Ecto neural progenitor cell (in vitro differentiated cells): ENCODE results near the gene WFDC1.

Source experiments
- DNase-seq: peaks from one replicate; pipeline ENCODE4 v3.0.0-alpha.2; 2018; ENCODE audit warnings: low spot score

Gene WFDC1

GRCh38 chr16:84302111-84302954, 7.7 kb downstream of the WFDC1 start:
- no peak for DNase-seq

- DNase-seq: no peak
These were observed 8.3 kb downstream of the WFDC1 start for GRCh38 chr16:84303023-84303422.

GRCh38 chr16:84303516-84303915, 8.8 kb downstream of the WFDC1 start:
- no peak for DNase-seq

- DNase-seq: no peak
These were observed 11.9 kb downstream of the WFDC1 start for GRCh38 chr16:84306564-84306963.

GRCh38 chr16:84307209-84307954, 12.7 kb downstream of the WFDC1 start:
- DNase-seq: no peak

GRCh38 chr16:84308120-84308519, 13.4 kb downstream of the WFDC1 start:
- peak; percentile 72 for DNase-seq

GRCh38 chr16:84310642-84311041, 16.0 kb downstream of the WFDC1 start:
- DNase-seq: no peak

GRCh38 chr16:84312783-84313382, 18.2 kb downstream of the WFDC1 start:
- DNase-seq: peak; percentile 67

GRCh38 chr16:84313921-84314320, 19.2 kb downstream of the WFDC1 start:
- DNase-seq: no peak

- no peak for DNase-seq
These were observed 19.7 kb downstream of the WFDC1 start for GRCh38 chr16:84314373-84314772.

- DNase-seq: no peak
These were observed 20.1 kb downstream of the WFDC1 start for GRCh38 chr16:84314814-84315213.

GRCh38 chr16:84315422-84315821, 20.7 kb downstream of the WFDC1 start:
- DNase-seq: no peak

GRCh38 chr16:84318091-84318975, 23.7 kb downstream of the WFDC1 start:
- no peak for DNase-seq

GRCh38 chr16:84319146-84319760, 24.6 kb downstream of the WFDC1 start:
- DNase-seq: no peak

GRCh38 chr16:84320511-84320910, 25.8 kb downstream of the WFDC1 start:
- no peak for DNase-seq

GRCh38 chr16:84321932-84322331, 27.3 kb downstream of the WFDC1 start:
- DNase-seq: no peak

GRCh38 chr16:84322749-84323148, 28.1 kb downstream of the WFDC1 start:
- no peak for DNase-seq

GRCh38 chr16:84323606-84324005, 28.9 kb downstream of the WFDC1 start:
- no peak for DNase-seq

- no peak for DNase-seq
These were observed 30.0 kb downstream of the WFDC1 start for GRCh38 chr16:84324434-84325262.

GRCh38 chr16:84326545-84326944, 31.9 kb downstream of the WFDC1 start:
- no peak for DNase-seq
